Sigmoid colon (tissue), 7 donors: ENCODE data around the gene KCNIP4. TPM values are rescaled to one million over a fixed set of nuclear protein-coding genes. Genes with fewer than 3 reads are reported as not detected.
A peak's percentile ranks its signal among the peaks of the same experiment; 100 is the strongest.

Source experiments
- DNase-seq: peaks from one replicate; pipeline ENCODE4 v3.0.0-alpha.2; 2019
- H3K27ac ChIP-seq, 4 donors: fragments of 200-600 bp; sonication (generic); one replicate each; pipeline ENCODE4 v1.5.1; 2016 to 2019; ENCODE audit warnings: mild to moderate bottlenecking in 1 of 4
- H3K27me3 ChIP-seq, 3 donors: fragments of 200-600 bp; sonication (generic); one replicate each; pipeline ENCODE4 v1.5.1; 2019; ENCODE audit warnings: mild to moderate bottlenecking in 1 of 3
- H3K36me3 ChIP-seq, 4 donors: fragments of 200-600 bp; sonication (generic); one replicate each; pipeline ENCODE4 v1.5.1; 2016 to 2019
- H3K4me1 ChIP-seq, 4 donors: fragments of 200-600 bp; sonication (generic); one replicate each; pipeline ENCODE4 v1.5.1; 2017 to 2019
- H3K4me3 ChIP-seq, 4 donors: fragments of 200-600 bp; sonication (generic); one replicate each; pipeline ENCODE4 v1.5.1; 2017 to 2019; ENCODE audit warnings: mild to moderate bottlenecking in 2 of 4, moderate library complexity in 1 of 4
- H3K9me3 ChIP-seq, 4 donors: fragments of 200-600 bp in 3 of 4; sonication (generic) in 3 of 4; one replicate each; pipeline versions ENCODE4 v1.5.1 to v1.6.1; 2013 to 2019
- CTCF ChIP-seq, 4 experiments: fragments of 450-650 bp in 3 of 4; fragments of 200-600 bp in 1 of 4; IDR thresholded peaks; one replicate each; pipeline ENCODE4 v1.5.1; 2016 to 2019; ENCODE audit warnings: antibody characterized with exemption in 4 of 4, mild to moderate bottlenecking in 3 of 4, moderate library complexity in 2 of 4
- EP300 ChIP-seq, 4 donors: sonication (generic); formaldehyde crosslinking; IDR thresholded peaks; one replicate each; pipeline ENCODE4 v1.6.1; 2017; ENCODE audit warnings: antibody characterized with exemption in 4 of 4
- POLR2A ChIP-seq, 2 donors: fragments of 450-650 bp; IDR thresholded peaks; one replicate each; pipeline ENCODE4 v1.6.1; 2016; ENCODE audit warnings: antibody characterized with exemption in 2 of 2, mild to moderate bottlenecking in 2 of 2, moderate library complexity in 2 of 2
- POLR2AphosphoS5 ChIP-seq, 4 donors: sonication (generic); formaldehyde crosslinking; IDR thresholded peaks; one replicate each; pipeline ENCODE4 v1.6.1; 2017; ENCODE audit warnings: antibody characterized with exemption in 4 of 4
- WGBS, 2 donors: extraction: QIAGEN DNeasy Blood & Tissue Kit; methylation state at CpG; one replicate each; pipeline ENCODE4 v1.1.7; 2013; 5-methylcytosine and 5-hydroxymethylcytosine counted together
- intact Hi-C: fragments of 100-400 bp; cut with DNase I; formaldehyde crosslinking; loops from one replicate; pipeline ENCODE4 v1.15.1; 2023
- polyA plus RNA-seq, 3 donors: library from polyadenylated mRNA; stranded (reverse); fragments of 200-250 nt; gene quantifications; one replicate each; pipeline ENCODE4 v1.2.3, GENCODE V29; 2013
- total RNA-seq, 4 donors: library from RNA; depleted of rRNA; stranded (reverse); fragments of >200 nt; gene quantifications; one replicate each; pipeline ENCODE4 v1.1.0, GENCODE V29; 2016
- donor health status: healthy with polysubstance abuse.
- donor health status: Bipolar disorder and iron deficiency.
- donor health status: healthy.

Gene KCNIP4
- total and polyA plus RNA-seq, 7 donors = 0.60 to 28.5 (median 14.0) TPM; not detected in 1

GRCh38 chr4:20883677-20884076 is 1064.9 kb downstream of the KCNIP4 start:
- peaks cover 0 to 10% (median 3%) of the 10 kb centered on the region in 4 donors for H3K4me1 ChIP-seq
- 81 to 82% methylated on average over 3 of the region's 3 CpGs for WGBS, 2 donors
- H3K4me3 ChIP-seq = no peak overlapping the region
- H3K27ac ChIP-seq = peak overlapping the region in 1 of 4 donors; percentile 38
- TF ChIP-seq POLR2A (IDR thresholded peaks at IDR 0.05) (no peak), POLR2AphosphoS5 (IDR thresholded peaks at IDR 0.05) (no peak), EP300 (IDR thresholded peaks at IDR 0.05) (no peak), CTCF (IDR thresholded peaks at IDR 0.05) (no peak)
- intact Hi-C loops = no loop called here
- no peaks in the 10 kb centered on the region for H3K36me3 ChIP-seq
- peaks cover 0 to 5% (median 0%) of the 10 kb centered on the region in 4 donors for H3K9me3 ChIP-seq
- no peaks in the 10 kb centered on the region for H3K27me3 ChIP-seq
- no peak for DNase-seq

- intact Hi-C loops = no loop called here
- WGBS, 2 donors = 23 to 65% methylated on average over 5 of the region's 5 CpGs
- peaks cover 0 to 5% (median 0%) of the 10 kb centered on the region in 4 donors for H3K9me3 ChIP-seq
Observed at GRCh38 chr4:20883231-20883630, 1065.3 kb downstream of the KCNIP4 start.

GRCh38 chr4:20882500-20882899 is 1066.1 kb downstream of the KCNIP4 start:
- Histone ChIP-seq H3K36me3 (no peaks in the 10 kb centered on the region), H3K27ac (no peak overlapping the region), H3K4me1 (peaks cover 0 to 10% (median 3%) of the 10 kb centered on the region in 4 donors), H3K4me3 (no peak overlapping the region), H3K27me3 (no peaks in the 10 kb centered on the region), H3K9me3 (peaks cover 0 to 5% (median 0%) of the 10 kb centered on the region in 4 donors)
- DNase-seq = no peak
- 47 to 55% methylated on average over 11 of the region's 11 CpGs for WGBS, 2 donors
- intact Hi-C loops = no loop called here
- TF ChIP-seq POLR2A (IDR thresholded peaks at IDR 0.05) (no peak), POLR2AphosphoS5 (IDR thresholded peaks at IDR 0.05) (no peak), EP300 (IDR thresholded peaks at IDR 0.05) (no peak), CTCF (IDR thresholded peaks at IDR 0.05) (no peak)

More at GRCh38 chr4:20883231-20883630, 1065.3 kb downstream of the KCNIP4 start:
- no peak for DNase-seq
- Histone ChIP-seq H3K27ac (no peak overlapping the region), H3K4me1 (peaks cover 0 to 10% (median 3%) of the 10 kb centered on the region in 4 donors), H3K36me3 (no peaks in the 10 kb centered on the region), H3K27me3 (no peaks in the 10 kb centered on the region), H3K4me3 (no peak overlapping the region)
- TF ChIP-seq EP300 (IDR thresholded peaks at IDR 0.05) (no peak), CTCF (IDR thresholded peaks at IDR 0.05) (no peak), POLR2AphosphoS5 (IDR thresholded peaks at IDR 0.05) (no peak), POLR2A (IDR thresholded peaks at IDR 0.05) (no peak)

- WGBS, 2 donors = 89% methylated on average over 2 of the region's 2 CpGs
- Histone ChIP-seq H3K27ac (no peak overlapping the region), H3K36me3 (no peaks in the 10 kb centered on the region), H3K4me3 (no peak overlapping the region), H3K4me1 (peaks cover 0 to 10% (median 3%) of the 10 kb centered on the region in 4 donors), H3K9me3 (no peaks in the 10 kb centered on the region), H3K27me3 (no peaks in the 10 kb centered on the region)
- intact Hi-C loops = no loop called here
- TF ChIP-seq EP300 (IDR thresholded peaks at IDR 0.05) (no peak), POLR2A (IDR thresholded peaks at IDR 0.05) (no peak), POLR2AphosphoS5 (IDR thresholded peaks at IDR 0.05) (no peak), CTCF (IDR thresholded peaks at IDR 0.05) (no peak)
- DNase-seq = no peak
Observed at GRCh38 chr4:20881658-20882057, 1066.9 kb downstream of the KCNIP4 start.

GRCh38 chr4:20878806-20879205 is 1069.8 kb downstream of the KCNIP4 start:
- no peaks in the 10 kb centered on the region for H3K36me3 ChIP-seq
- TF ChIP-seq CTCF (IDR thresholded peaks at IDR 0.05) = no peak
- no peak for TF ChIP-seq EP300 (IDR thresholded peaks at IDR 0.05)
- no peak for TF ChIP-seq POLR2AphosphoS5 (IDR thresholded peaks at IDR 0.05)
- TF ChIP-seq POLR2A (IDR thresholded peaks at IDR 0.05) = no peak
- no peaks in the 10 kb centered on the region for H3K27me3 ChIP-seq
- WGBS, 2 donors = 69 to 73% methylated on average over 5 of the region's 5 CpGs
- H3K9me3 ChIP-seq = no peaks in the 10 kb centered on the region
- DNase-seq = no peak
- no peak overlapping the region for H3K27ac ChIP-seq
- intact Hi-C loops = no loop called here
- peaks cover 0 to 8% (median 3%) of the 10 kb centered on the region in 4 donors for H3K4me1 ChIP-seq
- no peak overlapping the region for H3K4me3 ChIP-seq
